Right lobe of liver (tissue), 6 donors: Measurements from ENCODE around the gene NDUFB2. TPM values are rescaled to one million over a fixed set of nuclear protein-coding genes. Genes with fewer than 3 reads are reported as not detected.

ENCODE experiments used
- ATAC-seq, 4 donors: fragments of 200-7000 bp; cut with Tn5 transposase; one replicate each; pipeline ENCODE4 v1.9.1; 2020; ENCODE audit warnings: mild to moderate bottlenecking in 4 of 4, moderate library complexity in 4 of 4
- DNase-seq, 3 donors: peaks; one replicate each; pipeline ENCODE4 v3.0.0-alpha.2; 2020
- H3K27ac ChIP-seq, 3 donors: fragments of 200-600 bp; one replicate each; pipeline ENCODE4 v1.8.0; 2022
- H3K27me3 ChIP-seq, 2 donors: fragments of 200-600 bp; one replicate each; pipeline ENCODE4 v1.8.0; 2022
- H3K36me3 ChIP-seq, 4 donors: fragments of 200-600 bp; sonication (generic) in 1 of 4; one replicate each; pipeline versions ENCODE4 v1.5.1 to v1.8.0; 2017 to 2022; ENCODE audit warnings: control low read depth in 1 of 4
- H3K4me1 ChIP-seq, 4 donors: fragments of 200-600 bp; sonication (generic) in 1 of 4; one replicate each; pipeline versions ENCODE4 v1.5.1 to v1.8.0; 2017 to 2022; ENCODE audit warnings: control low read depth in 1 of 4
- H3K4me3 ChIP-seq, 3 donors: fragments of 200-600 bp; one replicate each; pipeline ENCODE4 v1.8.0; 2022
- H3K9me3 ChIP-seq, 4 donors: fragments of 200-600 bp; sonication (generic) in 1 of 4; one replicate each; pipeline versions ENCODE4 v1.5.1 to v1.8.0; 2017 to 2022; ENCODE audit warnings: control low read depth in 1 of 4
- POLR2A ChIP-seq: fragments of 450-650 bp; IDR thresholded peaks from one replicate; pipeline ENCODE4 v1.6.1; 2017; ENCODE audit warnings: antibody characterized with exemption, mild to moderate bottlenecking
- WGBS: methylation state at CpG from one replicate; pipeline ENCODE4 v1.1.6; 2018; ENCODE audit warnings: low coverage, low lambda C conversion rate; ENCODE audit not compliant: insufficient coverage; ENCODE audit errors: missing lambda C conversion rate; 5-methylcytosine and 5-hydroxymethylcytosine counted together
- intact Hi-C, 2 donors: fragments of 100-400 bp; cut with DNase I; formaldehyde crosslinking; loops; one replicate each; pipeline versions ENCODE4 v1.11.2 to v1.14.1; 2022
- long read RNA-seq: library from polyadenylated mRNA; unstranded; transcript quantifications from one replicate; pipeline ENCODE4 v2.0.0, GENCODE V29; 2019
- total RNA-seq, 6 experiments: library from RNA; depleted of rRNA in 2 of 6; stranded (reverse); fragments of >200 nt in 2 of 6; fragmentation: NEBNext Ultra II Directional in 3 of 6; extraction: Animal tissue kit (Norgen Biotek cat#: 25700) in 3 of 6; gene quantifications; one replicate each; pipeline versions ENCODE4 v1.1.0 to v1.2.4, GENCODE V29; 2016 to 2023
- TF ChIP-seq, protein P1 (sequence below), 4 donors: fragments of 200-600 bp in 3 of 4; fragments of 450-650 bp in 1 of 4; IDR thresholded peaks; one replicate each; pipeline versions ENCODE4 v1.5.1 to v1.8.0; 2016 to 2022; ENCODE audit warnings: antibody characterized with exemption in 4 of 4, mild to moderate bottlenecking in 2 of 4
- donor health status: DM: no; HTN: yes; CAD: no.
- donor health status: DM: no; HTN: no; CAD: no.
- donor health status: DM: no; HTN: no; CAD: no.
- donor health status: DM: no; HTN: yes; CAD: no.
- donor health status: DM: no; HTN: yes; CAD: no.

NDUFB2 gene
- 100 to 1,000 TPM; 114 to 235 (median 134) TPM for total RNA-seq
- long read RNA-seq, transcript NDUFB2-201 (4 exons, 504 nt) = major isoform, 99 of 102 reads
- long read RNA-seq, partial matches to known transcripts = 0 of 102 reads
- long read RNA-seq, other reads (novel, unspliced or antisense) = 2 of 102 reads

DNA sequence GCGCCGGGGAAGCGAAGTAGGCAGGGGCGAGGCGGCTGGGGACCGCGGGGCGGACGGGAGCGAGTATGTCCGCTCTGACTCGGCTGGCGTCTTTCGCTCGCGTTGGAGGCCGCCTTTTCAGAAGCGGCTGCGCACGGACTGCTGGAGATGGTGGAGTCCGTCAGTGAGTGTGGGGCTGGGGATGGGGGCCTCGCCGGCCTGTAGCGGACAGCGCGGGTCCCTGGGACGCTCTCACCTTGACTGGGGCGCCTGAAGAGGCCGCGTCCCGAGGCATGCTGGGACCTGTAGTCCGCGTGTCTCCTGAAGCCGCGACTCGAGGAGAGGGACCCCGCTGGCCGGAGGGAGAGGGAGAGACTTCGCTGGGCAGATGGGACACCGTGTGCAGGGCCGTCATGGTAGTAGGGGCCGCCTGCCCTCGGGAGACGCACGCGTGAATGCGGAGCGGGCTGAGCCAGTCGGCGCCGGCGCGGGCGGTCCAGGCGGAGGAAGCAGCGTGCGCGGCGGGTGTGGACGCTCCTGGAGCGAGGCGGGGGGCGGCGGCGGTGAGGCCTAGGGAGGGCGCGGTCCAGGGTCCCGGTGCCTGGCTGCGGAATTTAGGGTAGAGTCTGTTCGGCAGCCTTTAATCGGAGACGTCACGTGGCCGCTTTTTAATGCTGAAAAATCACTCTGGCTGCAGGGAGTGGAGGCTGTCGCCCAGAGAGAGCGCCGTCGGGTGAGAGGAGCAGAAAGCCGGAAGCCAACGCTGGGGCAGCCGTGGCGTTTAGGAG lies at the start of gene NDUFB2:
Gene NDUFB2, plus strand, starts transcription at position 29 of the 767 bp plus-strand sequence. Its CDS starts 37 bp downstream, at position 66.
- no peaks in the 10 kb centered on the region for H3K27me3 ChIP-seq
- peak; percentile 91 for TF ChIP-seq POLR2A
- TF ChIP-seq, protein P1, sequence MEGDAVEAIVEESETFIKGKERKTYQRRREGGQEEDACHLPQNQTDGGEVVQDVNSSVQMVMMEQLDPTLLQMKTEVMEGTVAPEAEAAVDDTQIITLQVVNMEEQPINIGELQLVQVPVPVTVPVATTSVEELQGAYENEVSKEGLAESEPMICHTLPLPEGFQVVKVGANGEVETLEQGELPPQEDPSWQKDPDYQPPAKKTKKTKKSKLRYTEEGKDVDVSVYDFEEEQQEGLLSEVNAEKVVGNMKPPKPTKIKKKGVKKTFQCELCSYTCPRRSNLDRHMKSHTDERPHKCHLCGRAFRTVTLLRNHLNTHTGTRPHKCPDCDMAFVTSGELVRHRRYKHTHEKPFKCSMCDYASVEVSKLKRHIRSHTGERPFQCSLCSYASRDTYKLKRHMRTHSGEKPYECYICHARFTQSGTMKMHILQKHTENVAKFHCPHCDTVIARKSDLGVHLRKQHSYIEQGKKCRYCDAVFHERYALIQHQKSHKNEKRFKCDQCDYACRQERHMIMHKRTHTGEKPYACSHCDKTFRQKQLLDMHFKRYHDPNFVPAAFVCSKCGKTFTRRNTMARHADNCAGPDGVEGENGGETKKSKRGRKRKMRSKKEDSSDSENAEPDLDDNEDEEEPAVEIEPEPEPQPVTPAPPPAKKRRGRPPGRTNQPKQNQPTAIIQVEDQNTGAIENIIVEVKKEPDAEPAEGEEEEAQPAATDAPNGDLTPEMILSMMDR (IDR thresholded peaks at IDR 0.05) = no peak
- H3K4me3 ChIP-seq = peak within 1 kb of the TSS; percentile 75 to 97 (median 81)
- WGBS = 0% methylated on average over 15 of the region's 82 CpGs
- DNase-seq = peak; percentile 86 to 89 (median 86)
- peak; percentile 89 to 96 (median 92) for ATAC-seq
- no peaks in the 10 kb centered on the region for H3K36me3 ChIP-seq
- intact Hi-C loops = no loop called here
- no peaks in the 10 kb centered on the region for H3K9me3 ChIP-seq
- H3K4me1 ChIP-seq = peaks cover 0 to 14% (median 0%) of the 10 kb centered on the region in 4 donors
- H3K27ac ChIP-seq = peak within 1 kb of the TSS; percentile 90 to 95 (median 91)

DNA sequence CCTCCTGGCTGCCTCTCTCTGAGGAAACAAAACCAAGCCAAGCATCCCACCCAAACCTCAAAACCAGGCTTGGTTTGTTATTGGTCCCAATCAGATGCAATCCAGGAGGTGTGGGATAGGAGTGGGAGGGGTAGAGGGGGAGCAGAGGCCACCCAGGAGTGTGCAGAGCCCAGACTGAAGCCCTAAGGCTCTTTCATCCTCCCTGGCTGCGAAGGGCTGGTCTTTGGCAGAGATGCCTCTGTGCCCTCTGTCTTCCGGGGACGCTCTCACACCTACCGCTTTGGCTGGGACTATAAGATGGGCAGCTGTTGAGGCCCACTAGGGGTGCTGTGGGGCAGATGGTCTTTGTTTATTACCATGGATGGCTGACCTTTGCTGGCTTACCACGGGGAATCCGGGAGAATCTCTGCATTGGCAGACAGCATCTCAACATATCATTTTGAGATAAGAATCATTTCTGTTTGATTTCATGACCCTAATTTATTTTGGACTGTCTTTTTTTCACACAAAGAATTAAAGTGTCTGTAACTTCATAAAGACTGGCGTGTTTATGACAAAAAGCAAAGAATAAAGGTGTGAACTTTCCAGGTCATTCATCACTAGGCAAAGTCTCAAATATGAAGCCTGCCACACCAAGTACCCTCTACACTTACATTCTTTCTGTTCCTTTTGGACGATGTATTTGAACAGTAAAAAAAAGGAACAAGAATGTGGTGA lies 49.4 kb upstream of the NDUFB2 start:
- no peaks in the 10 kb centered on the region for H3K4me1 ChIP-seq
- no peak for DNase-seq
- no peak overlapping the region for H3K4me3 ChIP-seq
- WGBS = 30% methylated on average over 4 of the region's 8 CpGs
- ATAC-seq = peak; percentile 70 to 91 (median 74)
- H3K27ac ChIP-seq = no peak overlapping the region
- intact Hi-C loops = no loop called here
- no peaks in the 10 kb centered on the region for H3K9me3 ChIP-seq
- no peaks in the 10 kb centered on the region for H3K27me3 ChIP-seq
- no peak for TF ChIP-seq POLR2A
- TF ChIP-seq, protein P1 (IDR thresholded peaks at IDR 0.05) = peak in 3 of 4 donors; percentile 36 to 48 (median 38)
- no peaks in the 10 kb centered on the region for H3K36me3 ChIP-seq

DNA sequence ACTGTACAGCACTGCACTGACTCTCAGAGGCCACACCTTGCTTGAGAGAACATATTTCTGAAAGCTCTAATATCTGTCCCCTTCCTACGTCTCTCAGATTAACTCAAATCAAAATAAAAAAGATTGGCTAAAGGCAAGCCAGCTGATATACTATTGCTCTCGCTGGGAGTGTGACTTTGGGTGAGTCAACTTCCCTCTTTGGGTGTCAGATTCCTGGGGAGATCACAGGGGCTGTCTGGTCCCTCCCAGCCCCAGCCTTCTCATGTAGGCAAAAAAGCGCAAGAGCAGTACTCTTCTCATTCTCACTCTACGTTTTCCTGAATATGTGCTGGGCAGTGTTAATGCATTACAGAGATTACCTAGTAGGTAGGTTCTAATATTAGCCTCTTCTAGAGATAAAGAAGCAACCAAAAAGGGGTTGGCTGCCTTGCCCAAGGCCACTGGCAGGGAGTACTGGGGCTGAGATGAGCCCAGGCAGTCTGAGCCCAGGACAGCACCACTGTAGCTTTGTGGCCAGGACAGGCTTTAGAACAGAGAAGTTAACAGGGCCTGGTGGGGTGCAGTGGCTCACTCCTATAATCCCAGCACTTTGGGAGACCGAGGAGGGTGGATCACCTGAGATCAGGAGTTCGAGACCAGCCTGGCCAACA lies 46.8 kb upstream of the NDUFB2 start:
- Histone ChIP-seq H3K4me3 (no peak overlapping the region), H3K27me3 (no peaks in the 10 kb centered on the region), H3K36me3 (no peaks in the 10 kb centered on the region), H3K9me3 (no peaks in the 10 kb centered on the region), H3K4me1 (peaks cover 0 to 12% (median 1%) of the 10 kb centered on the region in 4 donors), H3K27ac (no peak overlapping the region)
- intact Hi-C loops = loop anchor here in 1 of 2 donors (5.0 kb wide), 1 partner anchor 132 kb away; no protein-coding TSS in a partner anchor
- DNase-seq (no peak), ATAC-seq (no peak)
- 71% methylated on average over 4 of the region's 6 CpGs for WGBS
- TF ChIP-seq, protein P1 (IDR thresholded peaks at IDR 0.05) = no peak
- no peak for TF ChIP-seq POLR2A

DNA sequence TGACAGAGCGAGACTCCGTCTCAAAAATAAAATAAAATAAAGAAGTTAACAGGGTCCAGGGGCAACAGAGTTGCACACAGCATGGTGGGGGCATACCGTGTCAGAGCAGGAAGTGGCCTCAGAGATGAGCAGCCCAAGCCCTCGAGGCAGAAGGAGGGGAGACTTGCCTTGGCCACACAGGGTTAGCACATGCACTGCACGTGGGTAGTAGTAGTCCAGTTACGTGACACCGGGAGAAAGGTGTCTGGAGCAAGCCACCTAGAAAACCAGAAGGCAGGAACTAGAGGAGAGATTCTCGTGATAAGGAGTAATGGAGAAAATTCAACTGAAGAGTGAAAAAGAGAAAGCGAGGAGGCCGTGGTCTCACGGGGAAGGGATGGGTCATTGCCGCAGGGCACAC lies 46.1 kb upstream of the NDUFB2 start:
- no peak for TF ChIP-seq POLR2A
- TF ChIP-seq, protein P1 (IDR thresholded peaks at IDR 0.05) = no peak
- Histone ChIP-seq H3K9me3 (no peaks in the 10 kb centered on the region), H3K36me3 (no peaks in the 10 kb centered on the region), H3K27ac (no peak overlapping the region), H3K4me1 (peaks cover 0 to 12% (median 1%) of the 10 kb centered on the region in 4 donors), H3K4me3 (no peak overlapping the region), H3K27me3 (no peaks in the 10 kb centered on the region)
- intact Hi-C loops = loop anchor here in 1 of 2 donors (5.0 kb wide), 1 partner anchor 133 kb away; no protein-coding TSS in a partner anchor
- DNase-seq (no peak), ATAC-seq (no peak)
- 87% methylated on average over 12 of the region's 12 CpGs for WGBS
